GM23248 (cell line): ENCODE measurements around the gene GDPD5.

Experiments
- EZH2 ChIP-seq: fragments of 200-600 bp; sonication (generic); IDR thresholded peaks from 2 replicates; pipeline ENCODE4 v1.6.1; 2018; ENCODE audit warnings: antibody characterized with exemption, mild to moderate bottlenecking; ENCODE audit not compliant: insufficient read depth, poor library complexity, severe bottlenecking
- EZH2phosphoT487 ChIP-seq: fragments of 200-600 bp; sonication (generic); IDR thresholded peaks from 2 replicates; pipeline ENCODE4 v1.6.1; 2018; ENCODE audit warnings: antibody characterized with exemption, moderate library complexity, mild to moderate bottlenecking, low read depth; ENCODE audit not compliant: insufficient read depth

DNA sequence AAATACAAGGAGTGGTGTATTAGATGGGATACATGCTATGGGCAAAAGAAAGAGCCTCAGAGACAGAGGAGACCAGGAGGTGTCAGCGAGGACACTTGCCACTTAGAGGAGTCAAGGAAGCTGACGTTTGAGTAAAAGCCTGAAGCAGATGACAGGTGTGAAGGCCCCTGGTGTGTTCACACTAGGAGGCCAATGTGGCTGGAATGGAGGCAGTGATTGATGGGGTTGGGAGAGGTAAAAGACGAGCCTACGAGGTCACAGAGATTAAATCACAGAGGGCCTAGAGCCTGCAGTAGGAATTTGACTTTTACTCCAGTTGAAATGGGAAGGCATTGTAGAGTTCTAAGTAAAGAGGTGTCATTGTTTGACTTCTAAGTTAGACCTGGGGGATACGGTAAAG, 12.0 kb upstream of the GDPD5 start:
- TF ChIP-seq EZH2 (no peak), EZH2phosphoT487 (no peak)
